Measurements from ENCODE around the gene PRR29.

GRCh38 chr17:63985387-63986140 is 12.6 kb upstream of the PRR29 start:
- no peak for TF ChIP-seq CTCF (IDR thresholded peaks at IDR 0.05; ENCODE audit: poor library complexity, severe bottlenecking)
- TF ChIP-seq REST (IDR thresholded peaks at IDR 0.05; ENCODE audit: borderline replicate concordance), result no peak
- no peak for TF ChIP-seq EZH2 (IDR thresholded peaks at IDR 0.05; ENCODE audit: borderline replicate concordance, insufficient read depth, low read length, poor library complexity, severe bottlenecking)
